ENCODE data around the gene WWOX.

The WWOX gene

GRCh38 chr16:78274771-78275170 is 175.3 kb downstream of the WWOX start:
- no peak for DNase-seq (ENCODE audit: low read depth in 2 of 2)

DNA sequence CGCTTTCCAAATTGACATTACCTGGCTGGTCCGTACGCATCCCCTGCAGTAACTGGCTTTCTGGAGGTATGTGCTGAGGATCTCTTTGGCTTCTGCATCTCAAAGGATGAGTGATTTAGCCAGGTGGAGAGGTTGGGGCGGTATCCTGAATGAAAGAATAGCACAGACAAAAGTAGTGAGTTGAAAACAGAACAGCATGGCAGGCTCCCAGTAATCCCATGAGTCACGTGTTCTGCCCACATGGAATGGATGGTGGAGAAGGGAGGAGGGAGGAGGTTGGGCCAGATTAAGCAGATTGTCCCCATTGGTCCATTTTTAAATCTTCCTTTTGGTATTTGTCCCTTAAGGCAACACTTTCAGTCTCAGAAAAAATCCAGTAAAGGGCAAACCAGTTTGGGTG is 176.0 kb downstream of the WWOX start:
- DNase-seq (ENCODE audit: low read depth in 2 of 2), result no peak

DNA sequence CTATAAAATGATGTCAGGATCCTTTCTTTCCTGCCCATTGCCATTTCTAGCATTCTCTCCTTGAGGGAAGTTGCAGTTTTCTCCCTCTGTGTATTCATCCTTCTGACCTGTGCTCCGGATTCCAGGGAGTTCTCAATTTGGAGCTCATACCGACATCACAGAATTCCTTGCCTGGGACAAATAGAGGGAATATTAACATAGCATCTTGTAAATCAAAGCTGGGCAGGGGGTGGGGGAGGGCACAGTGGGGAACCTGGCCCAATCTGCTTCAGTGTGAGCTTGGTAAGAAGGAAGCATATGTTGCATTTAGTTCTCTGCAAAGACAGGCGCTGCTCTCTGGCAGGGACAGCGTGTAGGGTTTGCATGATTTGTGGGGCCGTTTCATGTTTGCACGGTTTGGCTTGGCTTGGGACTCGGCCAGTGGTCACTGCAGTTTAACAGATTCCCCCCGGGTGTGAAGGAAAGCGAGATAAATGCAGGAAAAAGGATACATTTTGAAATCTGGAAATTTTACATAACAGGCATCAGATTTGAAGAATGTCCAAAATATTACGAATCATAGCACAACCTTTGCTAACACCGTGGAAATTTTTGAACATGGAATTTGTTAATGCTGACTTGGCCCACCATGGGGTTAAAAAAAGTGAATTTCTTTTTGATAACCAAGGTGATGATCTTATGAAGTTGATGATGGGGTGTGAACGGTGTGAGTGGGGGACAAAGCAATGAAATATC is 178.0 kb downstream of the WWOX start:
- DNase-seq (ENCODE audit: low read depth in 2 of 2), result no peak

GRCh38 chr16:78278056-78278450 is 178.6 kb downstream of the WWOX start:
- DNase-seq (ENCODE audit: low read depth in 2 of 2), result no peak

DNA sequence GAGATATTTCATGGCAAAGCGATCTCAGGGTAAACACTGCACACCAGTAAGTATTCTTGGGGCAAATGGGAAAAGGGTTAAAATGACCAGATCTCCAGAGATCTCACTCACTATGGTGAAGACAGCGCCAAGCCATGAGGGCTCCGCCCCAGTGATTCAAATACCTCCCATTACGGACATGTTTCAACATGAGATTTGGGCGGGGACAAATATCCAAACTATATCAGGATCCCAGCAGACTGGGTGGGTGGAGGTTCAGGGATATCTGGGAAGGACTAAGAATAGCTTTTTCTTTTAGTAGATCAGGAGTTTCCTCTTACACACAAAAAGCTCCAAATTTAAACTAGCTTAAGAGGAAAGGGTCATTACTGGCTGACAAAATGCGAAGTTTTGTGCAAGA is 181.7 kb downstream of the WWOX start:
- DNase-seq (ENCODE audit: low read depth in 2 of 2), result no peak

- DNase-seq (ENCODE audit: low read depth in 2 of 2), result no peak
Measured at GRCh38 chr16:78283548-78284251, 184.2 kb downstream of the WWOX start.

- DNase-seq (ENCODE audit: low read depth in 2 of 2), result no peak
Measured at GRCh38 chr16:78284326-78284725, 184.9 kb downstream of the WWOX start.

GRCh38 chr16:78284957-78285434 is 185.5 kb downstream of the WWOX start:
- DNase-seq (ENCODE audit: low read depth in 2 of 2), result no peak

DNA sequence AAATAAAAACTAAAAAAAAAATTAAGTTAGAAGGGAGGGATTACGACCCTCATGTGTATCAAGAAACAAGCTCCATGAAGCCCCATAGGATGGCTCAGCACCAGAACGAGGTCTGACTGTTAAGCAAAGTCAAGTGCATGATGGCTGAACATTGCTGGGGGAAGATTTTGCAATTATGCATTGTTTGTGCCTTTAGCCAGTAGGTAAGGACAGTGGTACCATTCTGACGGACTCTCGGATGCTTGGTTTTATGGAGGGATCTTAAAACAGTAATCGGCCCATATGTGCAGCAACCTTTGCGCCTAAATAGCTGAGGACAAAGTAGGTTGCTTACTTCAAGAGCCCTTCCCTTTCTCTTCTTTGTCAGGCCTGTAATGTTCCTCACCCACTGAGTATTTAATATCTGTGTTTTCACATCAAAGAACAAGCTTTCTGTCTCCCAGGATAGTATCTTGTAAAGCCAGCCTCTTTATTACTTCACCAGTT is 186.0 kb downstream of the WWOX start:
- no peak for DNase-seq (ENCODE audit: low read depth in 2 of 2)

GRCh38 chr16:78286065-78286464 is 186.6 kb downstream of the WWOX start:
- DNase-seq (ENCODE audit: low read depth in 2 of 2), result no peak

- DNase-seq (ENCODE audit: low read depth in 2 of 2), result no peak
Measured at GRCh38 chr16:78288888-78289287, 189.4 kb downstream of the WWOX start.

GRCh38 chr16:78289373-78289772 is 189.9 kb downstream of the WWOX start:
- DNase-seq (ENCODE audit: low read depth in 2 of 2), result no peak

DNA sequence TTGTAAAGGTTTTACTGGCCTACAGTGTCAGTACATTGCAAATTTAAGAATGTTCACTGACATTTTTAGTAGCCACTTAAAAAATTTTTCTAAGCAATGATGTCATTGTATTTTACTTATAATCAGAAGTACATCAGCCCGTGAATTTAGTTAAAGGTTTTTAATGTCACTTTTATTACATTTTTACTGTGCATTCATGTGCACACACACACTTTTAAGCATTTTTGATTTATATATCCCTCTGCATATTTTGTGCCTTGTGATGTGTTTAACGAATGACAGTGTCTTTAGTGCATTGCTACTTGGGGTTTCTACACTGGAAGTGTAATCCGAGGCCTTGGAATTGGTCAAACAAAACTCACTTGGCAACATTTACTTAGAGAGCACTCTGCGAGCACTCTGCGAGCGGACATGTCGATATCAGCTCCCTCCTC is 190.4 kb downstream of the WWOX start:
- DNase-seq (ENCODE audit: low read depth in 2 of 2), result no peak

DNA sequence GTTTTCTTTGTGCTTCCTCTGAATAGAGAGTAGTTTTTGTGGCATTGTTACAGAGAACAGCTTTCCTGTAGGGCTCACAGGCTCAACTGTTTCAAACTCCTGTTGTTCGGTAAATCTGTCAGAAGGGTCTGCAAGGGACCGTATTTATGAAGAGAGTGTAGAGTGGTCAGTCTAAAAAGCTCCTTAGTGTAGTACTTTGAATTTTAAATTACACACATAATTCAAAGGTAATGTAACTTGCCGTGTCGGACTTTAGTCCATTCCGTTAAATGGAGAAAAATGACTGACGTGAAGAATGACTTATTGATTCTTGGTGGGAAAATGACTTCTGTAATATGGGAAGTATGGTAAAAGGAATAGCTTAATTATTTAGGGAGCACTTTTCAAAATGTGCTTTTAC is 190.9 kb downstream of the WWOX start:
- DNase-seq (ENCODE audit: low read depth in 2 of 2), result no peak

DNA sequence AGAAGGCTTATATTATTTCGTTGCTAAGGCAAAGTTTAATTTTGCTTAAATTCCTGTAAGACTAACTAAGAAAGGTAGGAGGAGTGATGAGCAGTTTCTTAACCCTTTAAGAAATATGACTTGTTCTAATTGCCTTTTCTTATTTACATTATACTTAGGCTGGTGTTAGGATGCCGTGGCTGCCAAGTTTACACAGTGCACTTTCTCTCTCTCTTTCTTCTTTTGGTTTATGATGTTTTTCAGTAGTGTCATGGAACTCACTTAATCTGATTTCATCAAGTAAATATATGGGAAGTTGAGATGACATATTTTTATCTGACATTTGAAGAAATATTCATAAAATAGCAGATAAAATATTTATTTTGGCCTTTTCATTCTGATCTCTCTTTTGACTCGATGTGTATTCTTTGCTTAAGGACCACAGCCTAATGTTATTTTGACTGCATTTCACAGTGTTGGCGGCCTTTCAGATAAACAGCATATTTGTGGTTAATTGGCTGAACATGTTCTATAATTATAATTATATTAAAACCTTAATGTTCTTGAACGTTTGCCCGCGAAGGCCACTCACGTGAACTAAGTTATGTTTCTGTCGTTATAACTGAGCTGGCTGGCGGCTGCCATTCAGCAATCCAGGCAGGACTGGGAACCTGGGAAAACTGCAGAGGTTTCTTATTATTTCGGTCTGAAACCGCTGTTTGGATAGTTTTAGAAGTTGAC is 191.6 kb downstream of the WWOX start:
- no peak for DNase-seq (ENCODE audit: low read depth in 2 of 2)

DNA sequence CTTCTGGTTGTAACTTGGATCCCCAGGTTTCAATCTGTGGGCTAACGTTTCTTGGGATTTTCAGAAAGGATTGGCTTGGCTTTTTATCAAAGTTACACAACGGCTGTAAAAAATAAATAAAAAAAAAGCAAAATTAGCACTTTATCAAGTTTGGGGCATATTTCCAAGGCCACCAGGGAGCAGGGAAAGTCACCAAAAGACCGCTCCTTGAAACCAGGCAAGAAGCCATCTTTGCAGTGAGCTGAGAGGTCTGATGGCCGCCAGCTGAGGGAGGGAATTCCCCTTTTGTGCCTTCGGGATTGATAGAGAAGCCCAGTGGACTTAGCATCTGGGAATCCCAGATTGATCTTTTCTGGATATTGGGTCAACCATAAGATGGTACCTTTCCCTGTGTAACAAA is 192.2 kb downstream of the WWOX start:
- DNase-seq (ENCODE audit: low read depth in 2 of 2), result no peak

DNA sequence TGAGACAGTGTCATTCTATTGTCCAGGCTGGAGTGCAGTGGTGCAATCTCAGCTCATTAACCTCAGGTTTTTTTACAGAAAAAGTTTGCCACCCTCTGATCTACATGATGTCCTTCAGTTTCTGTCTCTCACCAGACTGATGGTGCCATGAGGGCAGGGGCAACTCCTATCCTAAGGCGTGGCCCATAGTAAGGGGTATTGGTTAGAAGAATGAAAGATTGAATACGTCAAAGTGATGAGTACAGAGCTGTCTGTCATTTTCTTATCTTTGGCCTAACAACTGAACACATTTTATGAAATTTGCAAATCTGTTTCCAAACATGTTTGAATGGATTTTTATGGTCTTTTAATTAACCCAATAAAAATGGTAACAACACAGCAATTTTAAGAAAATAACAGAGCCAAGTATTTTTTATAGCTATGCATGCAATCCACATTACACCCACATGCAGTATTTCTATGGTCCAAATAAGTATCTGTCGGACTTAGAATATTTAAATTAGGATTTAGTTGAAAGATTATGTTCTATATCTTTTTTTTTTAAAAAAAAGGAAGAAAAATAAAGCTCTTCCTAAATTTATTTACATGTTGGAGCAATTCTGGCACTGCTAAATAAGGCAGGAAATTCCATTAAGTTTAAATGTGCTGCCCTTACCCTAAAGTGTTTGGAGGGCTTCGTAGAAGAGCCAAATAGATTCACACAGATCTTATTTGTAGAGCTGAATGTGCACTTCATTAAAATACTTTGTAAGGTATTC is 192.8 kb downstream of the WWOX start:
- DNase-seq (ENCODE audit: low read depth in 2 of 2), result no peak

DNA sequence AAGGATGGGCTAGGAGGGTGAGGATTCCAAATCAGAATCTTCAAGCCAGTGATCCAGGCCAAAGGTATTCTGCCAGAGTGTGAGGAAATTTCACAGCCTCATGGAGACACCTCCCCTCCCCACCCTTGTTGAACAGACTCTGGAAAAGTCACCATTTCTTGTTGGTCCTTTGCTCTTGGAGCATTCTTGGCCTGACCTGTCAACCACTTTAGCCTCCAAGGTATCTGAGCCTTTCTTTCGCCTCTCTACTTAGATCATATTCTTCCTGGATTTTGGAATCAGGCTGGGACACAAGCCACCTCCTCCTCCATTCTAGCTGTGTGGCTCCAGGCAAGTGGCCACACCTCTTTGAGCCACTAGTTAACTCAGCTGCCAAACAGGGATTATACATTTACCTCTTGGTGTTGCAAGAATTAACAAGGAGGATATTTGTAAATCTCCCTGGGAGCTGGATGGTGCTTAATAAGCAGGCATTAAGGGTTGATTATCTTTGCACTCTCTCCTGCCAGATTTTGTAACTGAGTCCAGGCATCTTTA is 193.5 kb downstream of the WWOX start:
- DNase-seq (ENCODE audit: low read depth in 2 of 2), result no peak

- DNase-seq (ENCODE audit: low read depth in 2 of 2), result no peak
Measured at GRCh38 chr16:78294538-78295225, 195.2 kb downstream of the WWOX start.

- DNase-seq (ENCODE audit: low read depth in 2 of 2), result no peak
Measured at GRCh38 chr16:78297066-78297666, 197.7 kb downstream of the WWOX start.
